ENCODE measurements around the gene PTPA. TPM values are rescaled to one million over a fixed set of nuclear protein-coding genes. Genes with fewer than 3 reads are reported as not detected.

The PTPA gene
- total and polyA plus RNA-seq, 2 of the 4 experiments (the other 2 are of a cell fraction), result 124 to 149 TPM

DNA sequence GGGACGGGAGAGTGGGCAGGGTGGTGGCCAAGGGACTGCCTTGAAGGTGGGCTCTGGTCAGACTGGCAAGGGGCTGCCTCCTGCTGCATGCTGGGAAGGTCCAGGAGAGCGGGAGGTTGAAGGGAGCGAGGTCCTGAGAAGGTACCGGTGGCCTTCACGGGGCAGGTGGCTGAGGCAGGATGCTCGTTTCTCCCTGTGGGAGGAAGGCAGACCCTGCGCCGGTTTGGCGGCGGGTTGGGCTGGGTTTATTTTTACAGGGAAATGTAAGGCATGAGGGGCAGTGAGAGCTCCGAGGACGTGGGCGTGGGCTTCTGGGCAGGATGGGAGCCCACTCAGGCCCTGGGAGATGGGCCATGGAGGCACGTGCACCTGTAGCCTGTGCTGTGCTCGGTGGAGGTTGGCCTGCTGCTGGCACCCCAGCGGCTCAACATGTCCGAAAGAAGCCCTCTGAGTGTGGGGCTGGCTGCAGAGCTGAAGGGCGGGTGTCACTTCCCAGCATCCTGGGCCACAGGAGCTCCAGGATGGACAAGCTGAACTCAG is 39.5 kb downstream of the PTPA start:
- POLR2A ChIA-PET (ENCODE audit: unreplicated experiment), result no interaction called here
- Histone ChIP-seq H3K56ac (ENCODE audit: extremely low read depth, insufficient read depth, low read length) (no peak overlapping the region), H3K36me3 (ENCODE audit: control insufficient read depth, insufficient read depth, low read length) (peaks cover 37% of the 10 kb centered on the region), H3K23ac (ENCODE audit: low read depth, low read length) (no peak overlapping the region), H3K4ac (ENCODE audit: low read depth, low read length) (no peak overlapping the region), H4K20me1 (ENCODE audit: insufficient read depth, low read length) (no peaks in the 10 kb centered on the region), H2BK5ac (ENCODE audit: low read depth, low read length, poor library complexity, severe bottlenecking) (no peak overlapping the region), H3K4me3 (ENCODE audit: insufficient read depth, low read depth, low read length) (no peak overlapping the region), H3K14ac (replicated peaks; ENCODE audit: low read depth, low read length) (no peak overlapping the region), H3K18ac (ENCODE audit: low read depth, low read length) (no peak overlapping the region), H3K9ac (ENCODE audit: low read depth, low read length) (no peak overlapping the region), H2AK5ac (ENCODE audit: low read depth, low read length) (no peak overlapping the region), H3K27me3 (ENCODE audit: control insufficient read depth, insufficient read depth, low read length) (no peaks in the 10 kb centered on the region), H2BK120ac (ENCODE audit: low read depth, low read length) (no peak overlapping the region), H4K5ac (ENCODE audit: low read depth, low read length) (no peak overlapping the region), H2BK15ac (ENCODE audit: low read depth, low read length) (no peak overlapping the region), H3K79me1 (ENCODE audit: low read depth in 1 of 2, low read length in 2 of 2) (peaks cover 16 to 63% of the 10 kb centered on the region in 2 experiments), H3K9me1 (ENCODE audit: insufficient read depth, low read length) (peaks cover 7% of the 10 kb centered on the region; the same call in 1 of the 2 replicates), H2AFZ (replicated peaks; ENCODE audit: low read length, poor library complexity) (no peak overlapping the region), H3K9me3 (ENCODE audit: control insufficient read depth, insufficient read depth, low read length) (no peaks in the 10 kb centered on the region), H3K4me2 (ENCODE audit: low read depth, low read length) (no peak overlapping the region), H4K91ac (ENCODE audit: insufficient read depth, low read depth, low read length) (no peak overlapping the region), H2AK9ac (replicated peaks; ENCODE audit: low read depth, low read length, poor library complexity) (no peak overlapping the region), H3K27ac (ENCODE audit: insufficient read depth, low read length) (no peak overlapping the region), H3K4me1 (ENCODE audit: control insufficient read depth, insufficient read depth, low read length) (peaks cover 13% of the 10 kb centered on the region), H4K8ac (ENCODE audit: low read depth in 2 of 2, low read length in 2 of 2) (no peak overlapping the region), H2BK20ac (ENCODE audit: low read depth, low read length) (no peak overlapping the region)
- ATAC-seq (ENCODE audit: low read depth) (no peak), DNase-seq (no peak)
- TF ChIP-seq POLR2A (IDR thresholded peaks at IDR 0.05; ENCODE audit: low read depth, low read length), result no peak
- TF ChIP-seq, protein P1, sequence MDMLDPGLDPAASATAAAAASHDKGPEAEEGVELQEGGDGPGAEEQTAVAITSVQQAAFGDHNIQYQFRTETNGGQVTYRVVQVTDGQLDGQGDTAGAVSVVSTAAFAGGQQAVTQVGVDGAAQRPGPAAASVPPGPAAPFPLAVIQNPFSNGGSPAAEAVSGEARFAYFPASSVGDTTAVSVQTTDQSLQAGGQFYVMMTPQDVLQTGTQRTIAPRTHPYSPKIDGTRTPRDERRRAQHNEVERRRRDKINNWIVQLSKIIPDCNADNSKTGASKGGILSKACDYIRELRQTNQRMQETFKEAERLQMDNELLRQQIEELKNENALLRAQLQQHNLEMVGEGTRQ (IDR thresholded peaks at IDR 0.05; ENCODE audit: low read depth, low read length), result no peak
- TF ChIP-seq RFX5 (IDR thresholded peaks at IDR 0.05; ENCODE audit: low read depth, low read length), result no peak
- no peak for TF ChIP-seq SMC3 (IDR thresholded peaks at IDR 0.05; ENCODE audit: low read depth, low read length)
- TF ChIP-seq, protein P2, sequence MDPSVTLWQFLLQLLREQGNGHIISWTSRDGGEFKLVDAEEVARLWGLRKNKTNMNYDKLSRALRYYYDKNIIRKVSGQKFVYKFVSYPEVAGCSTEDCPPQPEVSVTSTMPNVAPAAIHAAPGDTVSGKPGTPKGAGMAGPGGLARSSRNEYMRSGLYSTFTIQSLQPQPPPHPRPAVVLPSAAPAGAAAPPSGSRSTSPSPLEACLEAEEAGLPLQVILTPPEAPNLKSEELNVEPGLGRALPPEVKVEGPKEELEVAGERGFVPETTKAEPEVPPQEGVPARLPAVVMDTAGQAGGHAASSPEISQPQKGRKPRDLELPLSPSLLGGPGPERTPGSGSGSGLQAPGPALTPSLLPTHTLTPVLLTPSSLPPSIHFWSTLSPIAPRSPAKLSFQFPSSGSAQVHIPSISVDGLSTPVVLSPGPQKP (IDR thresholded peaks at IDR 0.05; ENCODE audit: borderline replicate concordance, low read depth, low read length), result no peak
- TF ChIP-seq CEBPB (IDR thresholded peaks at IDR 0.05; ENCODE audit: low read depth, low read length), result no peak
- TF ChIP-seq NFE2L2 (IDR thresholded peaks at IDR 0.05; ENCODE audit: low read depth, low read length), result no peak
- no peak for TF ChIP-seq MAZ (IDR thresholded peaks at IDR 0.05; ENCODE audit: borderline replicate concordance, low read depth, low read length)
- TF ChIP-seq RAD21 (IDR thresholded peaks at IDR 0.05; ENCODE audit: low read length), result no peak
- TF ChIP-seq CHD1 (IDR thresholded peaks at IDR 0.05; ENCODE audit: low read depth, low read length), result no peak
- TF ChIP-seq, protein P3, sequence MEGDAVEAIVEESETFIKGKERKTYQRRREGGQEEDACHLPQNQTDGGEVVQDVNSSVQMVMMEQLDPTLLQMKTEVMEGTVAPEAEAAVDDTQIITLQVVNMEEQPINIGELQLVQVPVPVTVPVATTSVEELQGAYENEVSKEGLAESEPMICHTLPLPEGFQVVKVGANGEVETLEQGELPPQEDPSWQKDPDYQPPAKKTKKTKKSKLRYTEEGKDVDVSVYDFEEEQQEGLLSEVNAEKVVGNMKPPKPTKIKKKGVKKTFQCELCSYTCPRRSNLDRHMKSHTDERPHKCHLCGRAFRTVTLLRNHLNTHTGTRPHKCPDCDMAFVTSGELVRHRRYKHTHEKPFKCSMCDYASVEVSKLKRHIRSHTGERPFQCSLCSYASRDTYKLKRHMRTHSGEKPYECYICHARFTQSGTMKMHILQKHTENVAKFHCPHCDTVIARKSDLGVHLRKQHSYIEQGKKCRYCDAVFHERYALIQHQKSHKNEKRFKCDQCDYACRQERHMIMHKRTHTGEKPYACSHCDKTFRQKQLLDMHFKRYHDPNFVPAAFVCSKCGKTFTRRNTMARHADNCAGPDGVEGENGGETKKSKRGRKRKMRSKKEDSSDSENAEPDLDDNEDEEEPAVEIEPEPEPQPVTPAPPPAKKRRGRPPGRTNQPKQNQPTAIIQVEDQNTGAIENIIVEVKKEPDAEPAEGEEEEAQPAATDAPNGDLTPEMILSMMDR (conservative IDR thresholded peaks at IDR 0.05; ENCODE audit: low read depth, low read length), result no peak
- TF ChIP-seq MAFK (IDR thresholded peaks at IDR 0.05; ENCODE audit: low read depth, low read length), result no peak
- TF ChIP-seq FOS (IDR thresholded peaks at IDR 0.05; ENCODE audit: low read depth, low read length), result no peak
- TF ChIP-seq MXI1 (IDR thresholded peaks at IDR 0.05; ENCODE audit: borderline replicate concordance, low read depth, low read length), result no peak
- no peak for TF ChIP-seq RCOR1 (IDR thresholded peaks at IDR 0.05; ENCODE audit: insufficient replicate concordance, low read length)
- WGBS, 2 experiments (ENCODE audit: extremely low coverage in 2 of 2, insufficient read length in 1 of 2), result 89% methylated on average over 15 of the region's 18 CpGs; no CpG with 5 or more reads in 1 of the 2 experiments
- intact Hi-C loops (cut with micrococcal nuclease), result no loop called here
- no TSS peak for BruUV-seq (replicated peaks)
- CTCF ChIA-PET, result no interaction called here
- in situ Hi-C loops (cut with MboI; ENCODE audit: low sequenced_read_pairs), result no loop called here
- dilution Hi-C loops (cut with HindIII; ENCODE audit: low sequenced_read_pairs, unreplicated experiment), result no loop called here

Data from IMR-90 (cell line).